Upper lobe of right lung (tissue), 1 donor: ENCODE results near the gene LDLRAP1. TPM values are rescaled to one million over a fixed set of nuclear protein-coding genes. Genes with fewer than 3 reads are reported as not detected.
A peak's percentile ranks its signal among the peaks of the same experiment; 100 is the strongest.
"Not testable (repeated sequence)": the region's sequence is repeated elsewhere in the genome, so short reads cannot be mapped to it uniquely, and the experiment has no call there.

Experiments used
- ATAC-seq: fragments of 200-7000 bp; cut with Tn5 transposase; one replicate; pipeline ENCODE4 v1.9.1; 2020; ENCODE audit warnings: mild to moderate bottlenecking, moderate library complexity
- DNase-seq: peaks from one replicate; pipeline ENCODE4 v3.0.0-alpha.2; 2020
- H3K27ac ChIP-seq: fragments of 200-600 bp; one replicate; pipeline ENCODE4 v1.8.0; 2022
- H3K27me3 ChIP-seq: fragments of 200-600 bp; one replicate; pipeline ENCODE4 v1.8.0; 2022; ENCODE audit warnings: mild to moderate bottlenecking
- H3K36me3 ChIP-seq: fragments of 200-600 bp; one replicate; pipeline ENCODE4 v1.8.0; 2022
- H3K4me1 ChIP-seq: fragments of 200-600 bp; one replicate; pipeline ENCODE4 v1.8.0; 2022
- H3K4me3 ChIP-seq: fragments of 200-600 bp; one replicate; pipeline ENCODE4 v1.8.0; 2022; ENCODE audit warnings: mild to moderate bottlenecking
- H3K9me3 ChIP-seq: fragments of 200-600 bp; one replicate; pipeline ENCODE4 v1.8.0; 2022
- intact Hi-C: fragments of 100-400 bp; cut with DNase I; formaldehyde crosslinking; loops from one replicate; pipeline ENCODE4 v1.11.0; 2022
- total RNA-seq: library from RNA; stranded (reverse); fragmentation: NEBNext Ultra II Directional; extraction: Animal tissue kit (Norgen Biotek cat#: 25700); gene quantifications from one replicate; pipeline ENCODE4 v1.2.1, GENCODE V29; 2021
- TF ChIP-seq, protein P1 (sequence below): fragments of 200-600 bp; IDR thresholded peaks from one replicate; pipeline ENCODE4 v1.8.0; 2022; ENCODE audit warnings: antibody characterized with exemption
- donor health status: DM: no; HTN: yes; CAD: no; lungs with severe emphysema.

LDLRAP1 gene
- total RNA-seq, 1 donor from 2014 or later = 35.1 TPM

- TF ChIP-seq, protein P1, sequence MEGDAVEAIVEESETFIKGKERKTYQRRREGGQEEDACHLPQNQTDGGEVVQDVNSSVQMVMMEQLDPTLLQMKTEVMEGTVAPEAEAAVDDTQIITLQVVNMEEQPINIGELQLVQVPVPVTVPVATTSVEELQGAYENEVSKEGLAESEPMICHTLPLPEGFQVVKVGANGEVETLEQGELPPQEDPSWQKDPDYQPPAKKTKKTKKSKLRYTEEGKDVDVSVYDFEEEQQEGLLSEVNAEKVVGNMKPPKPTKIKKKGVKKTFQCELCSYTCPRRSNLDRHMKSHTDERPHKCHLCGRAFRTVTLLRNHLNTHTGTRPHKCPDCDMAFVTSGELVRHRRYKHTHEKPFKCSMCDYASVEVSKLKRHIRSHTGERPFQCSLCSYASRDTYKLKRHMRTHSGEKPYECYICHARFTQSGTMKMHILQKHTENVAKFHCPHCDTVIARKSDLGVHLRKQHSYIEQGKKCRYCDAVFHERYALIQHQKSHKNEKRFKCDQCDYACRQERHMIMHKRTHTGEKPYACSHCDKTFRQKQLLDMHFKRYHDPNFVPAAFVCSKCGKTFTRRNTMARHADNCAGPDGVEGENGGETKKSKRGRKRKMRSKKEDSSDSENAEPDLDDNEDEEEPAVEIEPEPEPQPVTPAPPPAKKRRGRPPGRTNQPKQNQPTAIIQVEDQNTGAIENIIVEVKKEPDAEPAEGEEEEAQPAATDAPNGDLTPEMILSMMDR = peak; percentile 56
- Histone ChIP-seq H3K27me3 (no peaks in the 10 kb centered on the region), H3K4me3 (no peak overlapping the region), H3K4me1 (peaks cover 17% of the 10 kb centered on the region), H3K9me3 (no peaks in the 10 kb centered on the region), H3K36me3 (peaks cover 4% of the 10 kb centered on the region), H3K27ac (no peak overlapping the region)
- intact Hi-C loops = no loop called here
- DNase-seq (peak; percentile 86), ATAC-seq (peak; percentile 91)
These were observed 39.6 kb upstream of the LDLRAP1 start for GRCh38 chr1:25503551-25504426.

GRCh38 chr1:25504706-25505595 lies 38.5 kb upstream of the LDLRAP1 start:
- Histone ChIP-seq H3K4me3 (no peak overlapping the region), H3K4me1 (peaks cover 17% of the 10 kb centered on the region), H3K27ac (no peak overlapping the region), H3K36me3 (no peaks in the 10 kb centered on the region), H3K27me3 (no peaks in the 10 kb centered on the region), H3K9me3 (no peaks in the 10 kb centered on the region)
- ATAC-seq (peak; percentile 29), DNase-seq (no peak)
- intact Hi-C loops = no loop called here
- TF ChIP-seq, protein P1 = no peak

DNA sequence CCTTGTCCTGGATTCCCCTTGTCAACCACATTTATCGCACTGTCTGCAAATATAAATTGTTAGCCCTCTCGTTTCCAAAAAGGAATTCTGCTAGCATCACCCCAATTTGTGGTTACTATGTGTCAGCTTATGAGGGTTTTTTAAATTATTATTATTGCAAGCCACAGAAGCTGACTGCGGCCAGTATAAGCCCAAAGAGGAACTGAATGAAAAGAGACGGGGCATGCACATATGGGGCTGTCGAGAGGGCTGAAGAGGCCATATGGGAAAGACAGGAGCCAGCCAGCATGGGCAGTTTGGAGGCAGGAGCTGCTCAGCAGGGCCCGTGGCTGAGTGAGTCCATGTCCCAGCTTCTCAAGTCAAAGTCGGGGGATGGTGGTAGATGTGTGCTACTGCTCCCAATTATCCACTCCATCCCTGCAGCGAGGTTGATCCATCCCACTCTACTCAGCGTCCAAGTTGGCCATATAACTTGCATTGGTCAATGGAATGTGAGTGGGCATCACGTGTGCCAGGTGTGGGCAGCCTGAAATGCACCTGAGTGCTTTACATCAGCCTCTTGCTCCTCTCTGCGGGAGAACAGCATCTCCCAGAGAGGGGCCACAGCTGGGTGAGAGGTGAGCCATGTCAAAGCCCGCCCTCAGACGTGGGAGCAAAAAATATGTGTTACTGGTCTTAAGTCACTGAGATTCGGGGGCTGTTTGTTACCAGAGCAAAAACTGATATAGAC lies 37.6 kb upstream of the LDLRAP1 start:
- no peaks in the 10 kb centered on the region for H3K9me3 ChIP-seq
- H3K27me3 ChIP-seq = no peaks in the 10 kb centered on the region
- intact Hi-C loops = no loop called here
- peak; percentile 62 for ATAC-seq
- H3K36me3 ChIP-seq = no peaks in the 10 kb centered on the region
- H3K27ac ChIP-seq = no peak overlapping the region
- no peak for DNase-seq
- peaks cover 13% of the 10 kb centered on the region for H3K4me1 ChIP-seq
- H3K4me3 ChIP-seq = no peak overlapping the region
- TF ChIP-seq, protein P1 = no peak

- DNase-seq, intact Hi-C loops, H3K27ac ChIP-seq, H3K27me3 ChIP-seq, H3K36me3 ChIP-seq, H3K9me3 ChIP-seq, ATAC-seq: not testable (repeated sequence)
- H3K4me3 ChIP-seq = peak overlapping the region; percentile 5
- peaks cover 11% of the 10 kb centered on the region for H3K4me1 ChIP-seq
These were observed 36.6 kb upstream of the LDLRAP1 start for GRCh38 chr1:25506566-25507463.

- DNase-seq = peak; percentile 17
- H3K4me1 ChIP-seq = no peaks in the 10 kb centered on the region
- intact Hi-C loops = no loop called here
- no peak for ATAC-seq
- H3K36me3 ChIP-seq = no peaks in the 10 kb centered on the region
- H3K9me3 ChIP-seq = no peaks in the 10 kb centered on the region
- TF ChIP-seq, protein P1 = no peak
- no peak overlapping the region for H3K27ac ChIP-seq
- no peaks in the 10 kb centered on the region for H3K27me3 ChIP-seq
- no peak overlapping the region for H3K4me3 ChIP-seq
These were observed 29.7 kb upstream of the LDLRAP1 start for GRCh38 chr1:25513666-25514065.
